GM18870 (cell line): Measurements from ENCODE around the gene GABRR2.

ENCODE experiments used
- ATAC-seq: cut with Tn5 transposase; IDR thresholded peaks from one replicate; pipeline ENCODE4 v1.9.1; 2021; ENCODE audit warnings: moderate library complexity; ENCODE audit not compliant: unreplicated experiment

Gene GABRR2

GRCh38 chr6:89216411-89216810, 98.7 kb downstream of the GABRR2 start:
- no peak for ATAC-seq

- ATAC-seq: no peak
Measured at GRCh38 chr6:89215391-89215790, 99.7 kb downstream of the GABRR2 start.

- ATAC-seq: no peak
Measured at GRCh38 chr6:89214197-89214596, 100.9 kb downstream of the GABRR2 start.

- no peak for ATAC-seq
Measured at GRCh38 chr6:89212472-89212871, 102.6 kb downstream of the GABRR2 start.

- ATAC-seq: no peak
Measured at GRCh38 chr6:89209457-89209856, 105.6 kb downstream of the GABRR2 start.

GRCh38 chr6:89208551-89208950, 106.5 kb downstream of the GABRR2 start:
- ATAC-seq: no peak
